ENCODE results near the gene UNG.

DNA sequence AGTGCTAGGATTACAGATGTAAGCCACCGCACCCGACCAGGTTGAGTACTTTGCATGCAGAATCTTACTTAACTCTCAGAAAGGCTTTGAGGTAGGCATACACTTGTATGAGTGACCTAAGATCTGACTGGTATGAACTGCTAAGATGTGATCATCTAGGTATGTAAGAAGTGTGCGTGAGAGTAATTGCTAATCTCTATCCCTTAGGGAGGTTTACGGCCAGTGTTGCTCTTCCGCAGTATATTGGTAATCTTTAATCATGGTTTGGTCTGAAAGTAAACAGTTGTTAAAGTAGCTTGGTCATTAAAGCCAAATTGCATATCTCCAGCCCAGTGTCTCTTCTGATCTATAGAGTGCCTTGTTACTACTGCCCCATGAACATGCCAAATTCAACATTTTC lies 7.8 kb downstream of the UNG start:
- TF ChIP-seq, protein P1, sequence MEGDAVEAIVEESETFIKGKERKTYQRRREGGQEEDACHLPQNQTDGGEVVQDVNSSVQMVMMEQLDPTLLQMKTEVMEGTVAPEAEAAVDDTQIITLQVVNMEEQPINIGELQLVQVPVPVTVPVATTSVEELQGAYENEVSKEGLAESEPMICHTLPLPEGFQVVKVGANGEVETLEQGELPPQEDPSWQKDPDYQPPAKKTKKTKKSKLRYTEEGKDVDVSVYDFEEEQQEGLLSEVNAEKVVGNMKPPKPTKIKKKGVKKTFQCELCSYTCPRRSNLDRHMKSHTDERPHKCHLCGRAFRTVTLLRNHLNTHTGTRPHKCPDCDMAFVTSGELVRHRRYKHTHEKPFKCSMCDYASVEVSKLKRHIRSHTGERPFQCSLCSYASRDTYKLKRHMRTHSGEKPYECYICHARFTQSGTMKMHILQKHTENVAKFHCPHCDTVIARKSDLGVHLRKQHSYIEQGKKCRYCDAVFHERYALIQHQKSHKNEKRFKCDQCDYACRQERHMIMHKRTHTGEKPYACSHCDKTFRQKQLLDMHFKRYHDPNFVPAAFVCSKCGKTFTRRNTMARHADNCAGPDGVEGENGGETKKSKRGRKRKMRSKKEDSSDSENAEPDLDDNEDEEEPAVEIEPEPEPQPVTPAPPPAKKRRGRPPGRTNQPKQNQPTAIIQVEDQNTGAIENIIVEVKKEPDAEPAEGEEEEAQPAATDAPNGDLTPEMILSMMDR (IDR thresholded peaks at IDR 0.05), result no peak
- TF ChIP-seq EP300 (IDR thresholded peaks at IDR 0.05), result no peak
- TF ChIP-seq POLR2A (IDR thresholded peaks at IDR 0.05), result no peak

Measured in stomach (tissue), 4 donors.